HepG2 (cell line): ENCODE results near the gene STK40. TPM values are rescaled to one million over a fixed set of nuclear protein-coding genes. Genes with fewer than 3 reads are reported as not detected.

Experiments
- ARID2 ChIP-seq: sonication (generic); formaldehyde crosslinking; IDR thresholded peaks from 2 replicates; pipeline ENCODE4 v1.8.1; 2022; ENCODE audit warnings: mild to moderate bottlenecking, missing genetic modification reagents, borderline replicate concordance
- CHD2 ChIP-seq: IDR thresholded peaks from 2 replicates; pipeline ENCODE4 v1.6.1; 2011; ENCODE audit warnings: low read depth, low read length, improper control_type of control experiment
- ESRRA ChIP-seq: sonication (generic); formaldehyde crosslinking; IDR thresholded peaks from 2 replicates; pipeline ENCODE4 v1.5.1; 2020; ENCODE audit warnings: mild to moderate bottlenecking, low read depth, missing genetic modification reagents
- MED8 ChIP-seq: sonication (generic); formaldehyde crosslinking; IDR thresholded peaks from 2 replicates; pipeline ENCODE4 v1.8.1; 2023; ENCODE audit warnings: mild to moderate bottlenecking, missing genetic modification reagents; ENCODE audit not compliant: insufficient replicate concordance
- NR1H2 ChIP-seq: sonication (generic); formaldehyde crosslinking; IDR thresholded peaks from 2 replicates; pipeline ENCODE4 v1.8.1; 2022; ENCODE audit warnings: low read depth, missing genetic modification reagents, borderline replicate concordance
- SUZ12 ChIP-seq: fragments of 150-350 bp; IDR thresholded peaks from 2 replicates; pipeline ENCODE4 v1.6.1; 2014; ENCODE audit warnings: low read depth, low read length
- ZNF101 ChIP-seq: sonication (generic); formaldehyde crosslinking; IDR thresholded peaks from 2 replicates; pipeline ENCODE4 v1.4.0; 2020; ENCODE audit warnings: mild to moderate bottlenecking, low read depth, missing genetic modification reagents, borderline replicate concordance
- ZNF546 ChIP-seq: sonication (generic); formaldehyde crosslinking; conservative IDR thresholded peaks from 2 replicates; pipeline ENCODE4 v1.8.1; 2023; ENCODE audit warnings: mild to moderate bottlenecking, missing genetic modification reagents
- ZNF572 ChIP-seq: sonication (generic); formaldehyde crosslinking; IDR thresholded peaks from 2 replicates; pipeline ENCODE4 v1.5.1; 2020; ENCODE audit warnings: mild to moderate bottlenecking, missing genetic modification reagents
- ZNF670 ChIP-seq: sonication (generic); formaldehyde crosslinking; IDR thresholded peaks from 2 replicates; pipeline ENCODE4 v1.8.0; 2022; ENCODE audit warnings: mild to moderate bottlenecking, missing genetic modification reagents, borderline replicate concordance
- ZNF674 ChIP-seq: sonication (generic); formaldehyde crosslinking; IDR thresholded peaks from 2 replicates; pipeline ENCODE4 v1.5.0; 2020; ENCODE audit warnings: low read depth, mild to moderate bottlenecking, missing genetic modification reagents
- ZNF782 ChIP-seq: sonication (generic); formaldehyde crosslinking; IDR thresholded peaks from 2 replicates; pipeline ENCODE4 v1.4.0; 2020; ENCODE audit warnings: missing genetic modification reagents, mild to moderate bottlenecking, borderline replicate concordance
- polyA plus RNA-seq, 8 experiments: library from polyadenylated mRNA; depleted of rRNA in 3 of 8; stranded (reverse) in 7 of 8; unstranded in 1 of 8; fragments of >200 nt; fragmentation: Illumina TruSeq in 4 of 8; extraction: Trizol in 4 of 8; gene quantifications; 2 replicates each; pipeline versions ENCODE4 v1.2.1 to v1.2.3, GENCODE V29; 2011 to 2016; ENCODE audit warnings: low read depth in 4 of 8, missing spikeins in 1 of 8, mixed read lengths in 1 of 8; ENCODE audit not compliant: insufficient read depth in 1 of 8
- total RNA-seq, 5 experiments: library from RNA; depleted of rRNA; stranded (reverse); fragments of >200 nt; fragmentation: Illumina TruSeq; extraction: Trizol; gene quantifications; 2 replicates each; pipeline ENCODE4 v1.2.3, GENCODE V29; 2016; ENCODE audit warnings: low read depth in 1 of 5
- TF ChIP-seq, protein P1 (sequence below): IDR thresholded peaks from 2 replicates; pipeline ENCODE4 v1.6.1; 2016; ENCODE audit warnings: low read depth, missing genetic modification reagents, missing compliant biosample characterization
- TF ChIP-seq, protein P2 (sequence below): sonication (generic); formaldehyde crosslinking; IDR thresholded peaks from 2 replicates; pipeline ENCODE4 v1.5.1; 2020; ENCODE audit warnings: mild to moderate bottlenecking, missing genetic modification reagents, borderline replicate concordance
- TF ChIP-seq, protein P3 (sequence below): conservative IDR thresholded peaks from 2 replicates; pipeline ENCODE4 v1.6.1; 2018; ENCODE audit warnings: missing genetic modification reagents

Gene STK40
- total and polyA plus RNA-seq, 2 of the 13 experiments (the other 11 are each of a cell fraction or from before 2014, with no cell fraction given), result 33.8 to 35.1 TPM

DNA sequence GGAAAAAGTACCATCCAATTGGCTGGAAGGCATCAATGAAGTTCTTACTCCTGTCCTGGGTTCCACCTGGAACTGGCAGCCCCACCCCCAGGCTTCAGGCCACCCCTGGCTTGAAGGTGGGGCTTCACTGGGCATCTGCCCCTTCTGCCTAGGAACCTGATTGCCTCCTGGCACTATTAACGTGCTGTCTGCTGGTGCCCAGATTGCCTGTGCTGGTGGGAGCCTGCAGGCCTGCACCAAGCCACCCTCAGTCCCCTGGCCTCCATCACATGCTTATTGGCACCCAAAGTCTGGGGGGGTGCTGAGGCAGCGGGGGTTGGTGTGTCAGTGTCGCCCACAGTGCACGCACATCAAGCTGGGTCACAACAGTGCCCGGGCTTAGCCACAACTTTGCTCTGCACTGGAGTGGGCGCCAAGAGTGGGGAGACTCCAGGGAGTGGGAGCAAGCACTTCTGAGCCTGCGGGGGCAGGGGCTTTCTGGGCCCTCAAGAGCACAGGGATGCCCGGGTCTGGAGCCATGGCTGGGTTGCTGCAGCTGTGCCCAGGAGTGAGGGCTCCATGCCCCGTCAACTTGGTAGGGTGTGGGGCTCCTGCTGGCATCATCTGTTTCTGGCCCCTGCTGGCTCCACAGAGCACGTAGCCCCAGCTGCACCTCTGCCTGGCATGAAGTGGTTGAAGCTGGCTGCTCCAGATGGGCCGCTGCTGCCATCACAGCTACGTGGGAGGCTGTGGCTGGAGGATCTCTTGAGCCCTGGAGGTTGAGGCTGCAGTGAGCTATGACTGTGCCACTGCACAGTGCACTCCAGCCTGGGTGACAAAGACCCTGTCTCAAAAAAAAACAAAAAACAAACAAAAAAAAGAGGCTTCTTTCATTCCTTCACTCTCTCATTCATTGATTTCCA lies 16.1 kb upstream of the STK40 start (continued):
- TF ChIP-seq, protein P1, sequence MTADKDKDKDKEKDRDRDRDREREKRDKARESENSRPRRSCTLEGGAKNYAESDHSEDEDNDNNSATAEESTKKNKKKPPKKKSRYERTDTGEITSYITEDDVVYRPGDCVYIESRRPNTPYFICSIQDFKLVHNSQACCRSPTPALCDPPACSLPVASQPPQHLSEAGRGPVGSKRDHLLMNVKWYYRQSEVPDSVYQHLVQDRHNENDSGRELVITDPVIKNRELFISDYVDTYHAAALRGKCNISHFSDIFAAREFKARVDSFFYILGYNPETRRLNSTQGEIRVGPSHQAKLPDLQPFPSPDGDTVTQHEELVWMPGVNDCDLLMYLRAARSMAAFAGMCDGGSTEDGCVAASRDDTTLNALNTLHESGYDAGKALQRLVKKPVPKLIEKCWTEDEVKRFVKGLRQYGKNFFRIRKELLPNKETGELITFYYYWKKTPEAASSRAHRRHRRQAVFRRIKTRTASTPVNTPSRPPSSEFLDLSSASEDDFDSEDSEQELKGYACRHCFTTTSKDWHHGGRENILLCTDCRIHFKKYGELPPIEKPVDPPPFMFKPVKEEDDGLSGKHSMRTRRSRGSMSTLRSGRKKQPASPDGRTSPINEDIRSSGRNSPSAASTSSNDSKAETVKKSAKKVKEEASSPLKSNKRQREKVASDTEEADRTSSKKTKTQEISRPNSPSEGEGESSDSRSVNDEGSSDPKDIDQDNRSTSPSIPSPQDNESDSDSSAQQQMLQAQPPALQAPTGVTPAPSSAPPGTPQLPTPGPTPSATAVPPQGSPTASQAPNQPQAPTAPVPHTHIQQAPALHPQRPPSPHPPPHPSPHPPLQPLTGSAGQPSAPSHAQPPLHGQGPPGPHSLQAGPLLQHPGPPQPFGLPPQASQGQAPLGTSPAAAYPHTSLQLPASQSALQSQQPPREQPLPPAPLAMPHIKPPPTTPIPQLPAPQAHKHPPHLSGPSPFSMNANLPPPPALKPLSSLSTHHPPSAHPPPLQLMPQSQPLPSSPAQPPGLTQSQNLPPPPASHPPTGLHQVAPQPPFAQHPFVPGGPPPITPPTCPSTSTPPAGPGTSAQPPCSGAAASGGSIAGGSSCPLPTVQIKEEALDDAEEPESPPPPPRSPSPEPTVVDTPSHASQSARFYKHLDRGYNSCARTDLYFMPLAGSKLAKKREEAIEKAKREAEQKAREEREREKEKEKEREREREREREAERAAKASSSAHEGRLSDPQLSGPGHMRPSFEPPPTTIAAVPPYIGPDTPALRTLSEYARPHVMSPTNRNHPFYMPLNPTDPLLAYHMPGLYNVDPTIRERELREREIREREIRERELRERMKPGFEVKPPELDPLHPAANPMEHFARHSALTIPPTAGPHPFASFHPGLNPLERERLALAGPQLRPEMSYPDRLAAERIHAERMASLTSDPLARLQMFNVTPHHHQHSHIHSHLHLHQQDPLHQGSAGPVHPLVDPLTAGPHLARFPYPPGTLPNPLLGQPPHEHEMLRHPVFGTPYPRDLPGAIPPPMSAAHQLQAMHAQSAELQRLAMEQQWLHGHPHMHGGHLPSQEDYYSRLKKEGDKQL, result no peak
- TF ChIP-seq ZNF572 (CRISPR knock-in tag), result no peak
- TF ChIP-seq ESRRA (CRISPR knock-in tag), result no peak
- TF ChIP-seq ARID2, result no peak
- no peak for TF ChIP-seq SUZ12
- no peak for TF ChIP-seq NR1H2
- TF ChIP-seq, protein P2, sequence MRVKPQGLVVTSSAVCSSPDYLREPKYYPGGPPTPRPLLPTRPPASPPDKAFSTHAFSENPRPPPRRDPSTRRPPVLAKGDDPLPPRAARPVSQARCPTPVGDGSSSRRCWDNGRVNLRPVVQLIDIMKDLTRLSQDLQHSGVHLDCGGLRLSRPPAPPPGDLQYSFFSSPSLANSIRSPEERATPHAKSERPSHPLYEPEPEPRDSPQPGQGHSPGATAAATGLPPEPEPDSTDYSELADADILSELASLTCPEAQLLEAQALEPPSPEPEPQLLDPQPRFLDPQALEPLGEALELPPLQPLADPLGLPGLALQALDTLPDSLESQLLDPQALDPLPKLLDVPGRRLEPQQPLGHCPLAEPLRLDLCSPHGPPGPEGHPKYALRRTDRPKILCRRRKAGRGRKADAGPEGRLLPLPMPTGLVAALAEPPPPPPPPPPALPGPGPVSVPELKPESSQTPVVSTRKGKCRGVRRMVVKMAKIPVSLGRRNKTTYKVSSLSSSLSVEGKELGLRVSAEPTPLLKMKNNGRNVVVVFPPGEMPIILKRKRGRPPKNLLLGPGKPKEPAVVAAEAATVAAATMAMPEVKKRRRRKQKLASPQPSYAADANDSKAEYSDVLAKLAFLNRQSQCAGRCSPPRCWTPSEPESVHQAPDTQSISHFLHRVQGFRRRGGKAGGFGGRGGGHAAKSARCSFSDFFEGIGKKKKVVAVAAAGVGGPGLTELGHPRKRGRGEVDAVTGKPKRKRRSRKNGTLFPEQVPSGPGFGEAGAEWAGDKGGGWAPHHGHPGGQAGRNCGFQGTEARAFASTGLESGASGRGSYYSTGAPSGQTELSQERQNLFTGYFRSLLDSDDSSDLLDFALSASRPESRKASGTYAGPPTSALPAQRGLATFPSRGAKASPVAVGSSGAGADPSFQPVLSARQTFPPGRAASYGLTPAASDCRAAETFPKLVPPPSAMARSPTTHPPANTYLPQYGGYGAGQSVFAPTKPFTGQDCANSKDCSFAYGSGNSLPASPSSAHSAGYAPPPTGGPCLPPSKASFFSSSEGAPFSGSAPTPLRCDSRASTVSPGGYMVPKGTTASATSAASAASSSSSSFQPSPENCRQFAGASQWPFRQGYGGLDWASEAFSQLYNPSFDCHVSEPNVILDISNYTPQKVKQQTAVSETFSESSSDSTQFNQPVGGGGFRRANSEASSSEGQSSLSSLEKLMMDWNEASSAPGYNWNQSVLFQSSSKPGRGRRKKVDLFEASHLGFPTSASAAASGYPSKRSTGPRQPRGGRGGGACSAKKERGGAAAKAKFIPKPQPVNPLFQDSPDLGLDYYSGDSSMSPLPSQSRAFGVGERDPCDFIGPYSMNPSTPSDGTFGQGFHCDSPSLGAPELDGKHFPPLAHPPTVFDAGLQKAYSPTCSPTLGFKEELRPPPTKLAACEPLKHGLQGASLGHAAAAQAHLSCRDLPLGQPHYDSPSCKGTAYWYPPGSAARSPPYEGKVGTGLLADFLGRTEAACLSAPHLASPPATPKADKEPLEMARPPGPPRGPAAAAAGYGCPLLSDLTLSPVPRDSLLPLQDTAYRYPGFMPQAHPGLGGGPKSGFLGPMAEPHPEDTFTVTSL (CRISPR knock-in tag), result no peak
- no peak for TF ChIP-seq ZNF101 (CRISPR knock-in tag)
- TF ChIP-seq ZNF674 (CRISPR knock-in tag), result no peak
- no peak for TF ChIP-seq ZNF546 (CRISPR knock-in tag)
- TF ChIP-seq ZNF782 (CRISPR knock-in tag), result peak; percentile 21; the same call in 1 of the 2 replicates
- TF ChIP-seq, protein P3, sequence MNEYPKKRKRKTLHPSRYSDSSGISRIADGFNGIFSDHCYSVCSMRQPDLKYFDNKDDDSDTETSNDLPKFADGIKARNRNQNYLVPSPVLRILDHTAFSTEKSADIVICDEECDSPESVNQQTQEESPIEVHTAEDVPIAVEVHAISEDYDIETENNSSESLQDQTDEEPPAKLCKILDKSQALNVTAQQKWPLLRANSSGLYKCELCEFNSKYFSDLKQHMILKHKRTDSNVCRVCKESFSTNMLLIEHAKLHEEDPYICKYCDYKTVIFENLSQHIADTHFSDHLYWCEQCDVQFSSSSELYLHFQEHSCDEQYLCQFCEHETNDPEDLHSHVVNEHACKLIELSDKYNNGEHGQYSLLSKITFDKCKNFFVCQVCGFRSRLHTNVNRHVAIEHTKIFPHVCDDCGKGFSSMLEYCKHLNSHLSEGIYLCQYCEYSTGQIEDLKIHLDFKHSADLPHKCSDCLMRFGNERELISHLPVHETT (CRISPR knock-in tag), result no peak
- no peak for TF ChIP-seq CHD2
- TF ChIP-seq ZNF670, result no peak
- TF ChIP-seq MED8 (CRISPR knock-in tag), result no peak
